DMS53 treated with DMSO at 0.1 percent for 48 hours (cell line): ENCODE data around the gene VPS37C.

Experiments used
- DNase-seq: peaks from one replicate; lab custom pipeline; 2025; ENCODE audit not compliant: unreplicated experiment; lab: John Stamatoyannopoulos, UW

VPS37C gene

DNA sequence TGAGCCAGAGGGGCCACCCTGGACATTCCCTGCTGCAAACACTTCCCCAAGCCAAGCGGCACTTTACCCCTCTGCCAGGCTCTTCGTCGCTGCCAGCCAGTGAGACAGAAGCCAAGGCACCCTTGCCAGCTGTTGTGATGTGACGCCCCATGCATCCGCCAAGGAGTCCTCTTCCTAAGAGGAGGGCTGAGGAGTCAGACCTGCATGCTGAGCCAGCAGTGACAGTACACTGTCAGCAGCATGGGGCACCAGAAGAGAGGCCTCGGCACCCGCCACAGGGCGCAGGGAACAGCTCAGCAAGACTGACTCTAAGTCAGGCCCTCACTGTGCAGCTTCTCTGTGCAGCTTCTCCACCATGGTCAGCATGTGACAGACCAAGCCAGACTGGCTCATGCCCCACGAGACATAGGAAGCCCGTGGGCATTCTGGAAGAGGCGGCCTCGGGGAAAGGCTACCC, 26.4 kb downstream of the VPS37C start:
- no peak for DNase-seq

DNA sequence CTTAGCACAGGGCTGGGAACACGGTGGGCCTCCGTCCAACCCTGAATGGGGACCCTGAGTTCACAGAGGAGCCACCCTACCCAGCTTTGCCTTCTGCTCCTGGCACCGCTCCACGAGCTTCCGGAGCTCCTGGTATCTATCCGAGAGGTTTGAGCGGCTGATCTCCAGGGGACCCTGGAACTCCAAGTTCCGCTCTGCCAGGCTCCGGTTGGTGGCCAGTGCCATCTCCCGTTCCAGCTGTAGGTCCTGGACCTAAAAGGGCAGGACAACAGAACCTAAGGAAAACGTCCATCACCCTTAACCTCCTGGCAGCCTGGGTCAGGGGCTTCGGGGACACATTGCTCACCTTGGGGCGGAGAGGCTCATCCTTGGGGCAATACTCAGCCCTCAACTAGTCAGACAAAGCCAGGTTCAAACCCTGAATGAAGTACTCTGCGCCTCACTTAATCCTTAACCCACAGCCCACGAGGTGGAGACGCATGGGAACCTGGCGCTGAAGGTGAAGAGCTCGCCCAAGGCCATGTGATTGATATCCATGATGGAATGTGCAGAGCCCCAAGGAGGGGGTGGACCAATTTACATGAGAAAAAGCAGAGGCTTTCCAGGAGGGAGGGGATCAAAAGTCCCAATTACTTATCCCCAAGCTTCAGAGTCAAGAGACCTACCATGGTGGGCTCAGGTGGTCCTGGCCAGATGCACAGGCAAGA, 27.1 kb downstream of the VPS37C start:
- DNase-seq: no peak

DNA sequence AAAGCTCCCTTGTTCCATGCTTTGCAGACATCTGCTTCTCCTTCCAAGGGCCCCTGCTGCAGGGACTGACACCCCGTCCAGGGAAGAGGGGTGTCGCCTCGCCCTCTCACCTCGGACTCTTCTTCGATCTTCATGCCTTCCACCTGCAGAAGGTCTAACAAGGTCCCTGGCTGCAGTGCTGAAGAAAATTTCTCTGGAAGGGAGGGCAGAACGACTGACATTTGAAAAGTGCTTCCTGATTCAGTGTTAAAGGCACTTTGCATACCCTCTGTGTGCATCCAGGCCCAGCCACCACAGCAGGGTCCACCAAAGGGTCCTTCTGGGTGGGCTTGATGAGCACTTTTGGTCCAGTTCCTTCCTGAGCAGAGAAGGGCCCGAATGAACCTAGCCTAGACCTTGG, 28.1 kb downstream of the VPS37C start:
- DNase-seq: no peak

DNA sequence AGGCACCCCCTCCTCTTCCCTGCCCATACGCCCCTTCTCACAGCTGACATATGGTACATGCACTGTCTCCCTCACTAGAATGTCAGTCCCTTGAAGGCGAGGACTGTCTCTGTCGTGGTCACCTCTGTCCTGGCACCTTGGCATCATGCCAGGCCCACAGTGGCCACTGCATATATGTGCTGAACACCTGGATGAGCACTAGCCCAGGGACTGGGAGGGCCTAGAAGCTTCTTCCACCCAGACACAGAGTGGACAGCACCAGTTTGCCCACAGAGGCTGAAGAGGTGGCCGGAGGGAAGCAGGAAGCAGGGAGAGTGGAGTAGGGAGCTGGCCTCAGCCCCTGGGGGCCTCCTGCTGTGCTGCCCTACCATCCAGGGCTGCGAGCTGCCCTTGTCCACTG, 28.6 kb downstream of the VPS37C start:
- DNase-seq: no peak

DNA sequence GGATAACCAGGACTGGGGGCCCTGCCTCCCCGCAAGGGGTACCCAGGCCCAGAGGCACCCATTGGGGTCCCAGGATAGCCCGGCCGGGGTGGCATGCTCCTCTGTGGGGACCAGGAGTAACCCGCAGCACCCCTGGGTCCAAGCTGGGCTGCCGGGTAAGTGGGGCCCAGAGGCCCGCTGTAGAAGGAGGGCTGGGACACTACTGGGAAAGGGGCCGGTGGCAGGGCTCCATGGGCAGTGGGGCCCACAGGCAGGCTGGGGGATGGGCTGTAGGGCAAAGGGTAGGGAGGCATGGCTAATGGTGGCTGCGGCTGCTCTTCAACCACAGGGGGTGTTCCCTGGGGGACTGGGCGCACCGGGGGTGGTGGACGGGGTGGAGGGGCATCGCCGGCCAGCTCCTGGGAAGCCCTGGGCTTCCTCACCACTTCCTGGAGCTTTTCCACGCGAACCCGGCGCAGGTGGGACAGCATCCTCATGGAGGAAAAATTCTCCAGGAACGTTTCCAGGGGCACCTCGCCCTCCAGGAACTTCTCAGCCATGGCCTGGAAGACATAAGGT, 29.1 kb downstream of the VPS37C start:
- no peak for DNase-seq

DNA sequence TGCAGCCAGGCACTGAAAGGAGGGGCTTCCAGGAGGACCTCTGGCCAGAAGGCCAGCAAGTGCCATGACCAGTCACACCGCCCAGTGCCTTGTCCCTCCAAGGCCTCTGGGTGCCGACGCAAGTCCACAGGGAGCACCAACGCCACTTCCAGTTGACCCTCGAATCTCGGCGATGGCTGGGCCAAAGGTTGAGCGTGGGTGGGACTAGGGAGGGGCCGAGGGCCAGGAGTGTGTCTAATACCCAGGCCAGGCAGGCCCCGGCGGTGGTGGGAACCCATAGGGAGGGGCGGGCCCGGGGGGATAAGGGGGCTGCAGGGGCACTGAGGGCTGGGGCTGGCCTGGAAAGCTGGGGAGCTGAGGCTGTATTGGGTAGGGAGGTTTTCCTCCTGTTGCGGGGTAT, 29.6 kb downstream of the VPS37C start:
- no peak for DNase-seq

DNA sequence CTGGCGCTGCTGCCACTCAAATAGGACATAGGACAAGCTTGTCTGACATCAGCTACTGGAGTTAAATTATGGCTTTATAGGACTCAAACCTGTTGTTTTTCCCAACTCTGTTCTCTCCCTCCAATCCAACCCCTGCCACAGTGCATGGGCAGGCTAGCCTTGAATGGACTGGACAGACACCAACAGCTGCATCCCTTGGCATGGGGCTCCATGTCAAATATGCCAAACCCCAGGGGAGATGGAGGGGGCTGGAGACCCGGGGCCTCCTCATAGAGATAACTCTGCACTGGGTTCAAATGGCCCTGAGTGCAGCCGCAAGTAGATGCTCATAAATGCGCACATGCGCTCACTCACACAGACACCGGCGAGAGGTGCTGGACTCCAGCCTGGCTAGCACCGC, 30.0 kb downstream of the VPS37C start:
- no peak for DNase-seq

DNA sequence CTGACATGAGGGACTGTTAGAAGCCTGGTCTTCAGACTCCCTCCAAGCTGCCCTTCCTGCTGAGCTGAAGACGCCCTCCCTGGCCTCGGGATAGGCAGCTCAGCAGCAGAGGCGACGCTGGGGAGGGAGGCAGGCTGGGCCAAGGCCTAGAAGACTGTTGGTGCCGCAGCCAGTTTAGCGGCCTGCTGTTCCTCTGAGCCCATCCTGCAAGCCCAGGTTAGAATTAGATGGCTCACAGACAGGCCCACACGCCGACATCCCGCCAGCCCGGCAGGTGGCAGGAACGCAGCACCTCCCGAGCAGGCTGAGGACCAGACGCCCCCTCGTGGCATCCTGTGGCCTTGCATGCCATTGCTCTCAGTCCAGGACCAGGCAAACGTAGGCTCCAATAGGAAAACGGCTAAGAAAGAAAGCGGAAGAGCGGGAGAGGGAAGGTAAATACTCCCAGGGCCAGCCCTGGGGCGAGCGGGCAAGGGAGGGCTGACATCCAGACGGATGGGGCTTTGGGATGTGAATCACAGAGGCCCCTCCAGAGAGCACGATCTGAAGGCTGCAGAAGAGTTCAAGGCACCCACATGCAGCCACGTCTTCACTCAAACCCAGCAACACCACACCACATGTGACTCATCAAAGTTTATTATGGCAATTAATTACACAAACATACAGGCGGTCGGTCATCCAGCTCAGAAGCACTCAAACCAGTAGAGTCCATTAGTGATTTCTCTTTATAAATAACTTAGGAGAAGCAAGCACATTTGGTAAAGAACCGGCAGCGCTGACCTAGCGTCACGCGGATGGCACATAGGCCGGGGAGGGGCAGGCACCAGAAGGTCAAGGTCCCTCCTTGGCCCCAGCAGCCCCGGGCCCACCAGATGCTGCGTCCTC, 31.3 kb downstream of the VPS37C start:
- no peak for DNase-seq

DNA sequence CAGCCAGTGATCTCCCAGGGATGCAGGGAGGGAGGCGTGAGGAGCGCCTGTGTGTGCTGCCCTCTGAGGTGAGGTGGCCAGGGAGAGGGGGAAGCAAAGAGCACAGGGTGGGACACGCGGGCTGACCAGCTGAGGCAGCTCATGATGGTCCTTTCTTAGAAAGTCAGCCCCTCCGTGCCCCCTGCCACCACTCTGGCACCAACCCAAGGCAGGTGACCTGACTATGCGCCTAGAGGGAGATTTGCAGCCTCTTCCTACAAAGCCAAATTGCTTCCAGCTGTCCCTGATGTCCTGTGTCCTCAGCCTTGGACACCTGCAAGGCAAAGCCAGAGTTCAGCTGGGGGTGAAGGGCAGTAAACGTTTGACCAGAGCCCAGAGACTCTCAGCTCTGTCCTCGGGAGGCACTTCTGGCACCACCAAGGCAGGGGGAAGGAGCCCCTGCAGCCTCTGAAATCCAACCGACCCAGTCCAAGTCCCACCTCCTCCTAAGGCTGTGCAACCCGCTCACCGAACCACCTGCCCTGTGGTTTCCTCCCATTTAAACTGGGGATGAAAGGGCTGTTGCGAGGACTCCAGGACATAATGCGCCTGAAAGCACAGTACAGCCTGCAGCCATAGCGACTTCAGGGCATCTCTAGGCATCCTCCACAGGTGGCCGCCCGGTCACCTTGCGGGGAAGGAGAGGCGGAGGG, 32.1 kb downstream of the VPS37C start:
- no peak for DNase-seq

DNA sequence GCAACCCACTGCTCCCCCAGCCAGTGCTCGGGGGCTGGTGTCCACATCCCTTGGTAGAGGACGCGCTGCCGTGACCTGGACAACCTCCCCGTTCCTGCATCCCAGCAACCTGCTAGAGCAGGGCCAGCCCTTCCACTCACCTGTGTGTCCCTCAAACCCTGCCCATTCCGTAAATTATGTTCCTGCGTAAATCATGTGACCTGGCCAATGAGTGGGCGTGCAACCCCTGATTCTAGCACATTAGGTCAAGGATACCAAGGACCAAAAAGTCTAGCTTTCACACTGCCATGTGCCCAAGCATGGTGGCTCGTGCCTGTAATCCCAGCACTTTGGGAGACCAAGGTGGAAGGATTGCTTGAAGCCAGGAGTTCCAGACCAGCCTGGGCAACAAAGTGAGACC, 33.2 kb downstream of the VPS37C start:
- no peak for DNase-seq

DNA sequence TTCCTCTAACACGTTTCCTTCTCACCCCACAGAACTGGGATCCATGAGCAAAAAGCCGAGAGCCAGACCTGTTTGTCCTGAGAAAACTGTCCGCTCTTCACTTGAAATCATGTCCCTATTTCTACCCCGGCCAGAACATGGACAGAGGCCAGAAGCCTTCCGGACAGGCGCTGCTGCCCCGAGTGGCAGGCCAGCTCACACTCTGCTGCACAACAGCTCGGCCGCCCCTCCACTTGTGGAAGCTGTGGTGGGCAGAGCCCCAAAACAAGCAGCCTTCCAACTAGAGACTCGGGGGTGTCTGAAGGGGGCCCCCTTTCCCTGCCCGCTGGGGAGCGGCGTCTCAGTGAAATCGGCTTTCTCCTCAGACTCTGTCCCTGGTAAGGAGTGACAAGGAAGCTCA, 35.0 kb downstream of the VPS37C start:
- no peak for DNase-seq

DNA sequence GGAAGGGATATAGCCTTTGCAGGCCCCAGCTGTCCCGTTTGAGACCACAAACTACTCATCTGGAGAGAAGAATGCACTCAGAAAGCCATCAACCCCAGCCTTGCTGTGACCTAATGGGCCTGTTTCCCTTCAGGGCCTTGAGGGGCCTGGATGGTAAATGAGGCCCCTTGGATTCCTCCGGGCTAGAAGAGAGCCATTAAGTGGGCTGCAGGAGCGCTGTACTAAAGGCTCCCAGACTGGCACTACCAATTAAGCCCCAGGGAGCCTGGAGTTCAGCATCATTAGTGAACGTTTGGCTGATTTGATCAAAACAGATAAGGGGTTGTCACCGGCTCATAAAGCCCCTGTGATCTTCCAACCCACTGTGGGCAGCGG, 35.9 kb downstream of the VPS37C start:
- no peak for DNase-seq

DNA sequence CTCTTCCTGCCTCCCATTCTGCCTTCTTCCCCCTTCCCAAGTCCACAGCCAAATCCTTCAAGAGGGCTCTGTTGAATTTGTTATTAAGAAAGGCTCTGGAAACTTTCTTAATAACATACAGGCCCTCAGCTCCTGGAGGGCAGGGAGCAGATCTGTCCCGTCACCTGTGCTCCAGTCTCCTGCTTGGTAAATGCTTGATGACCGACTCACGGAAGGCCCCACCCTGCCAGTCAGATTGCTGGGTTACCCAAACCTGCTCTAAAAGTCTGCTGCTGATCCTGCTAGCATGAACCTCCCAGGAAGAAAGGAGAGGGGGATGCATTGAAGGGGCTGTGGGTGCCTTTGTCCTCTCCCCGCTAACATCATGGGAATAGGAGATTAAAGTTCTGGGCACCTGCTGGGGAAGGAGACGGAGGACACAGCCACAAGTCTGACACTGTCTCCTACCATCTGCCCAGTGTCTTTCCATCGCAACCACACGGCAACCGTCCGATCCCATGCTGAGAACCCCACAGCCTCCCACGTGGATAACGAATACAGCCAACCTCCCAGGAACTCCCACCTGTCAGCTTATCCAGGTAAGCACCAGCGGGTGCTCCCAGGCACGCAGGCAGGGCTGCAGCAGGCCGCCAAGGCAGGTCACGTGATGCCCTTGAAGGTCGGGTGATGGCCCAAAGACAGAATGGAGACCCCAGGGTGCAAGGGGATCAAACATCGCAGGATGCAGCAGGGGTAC, 36.5 kb downstream of the VPS37C start:
- DNase-seq: no peak

DNA sequence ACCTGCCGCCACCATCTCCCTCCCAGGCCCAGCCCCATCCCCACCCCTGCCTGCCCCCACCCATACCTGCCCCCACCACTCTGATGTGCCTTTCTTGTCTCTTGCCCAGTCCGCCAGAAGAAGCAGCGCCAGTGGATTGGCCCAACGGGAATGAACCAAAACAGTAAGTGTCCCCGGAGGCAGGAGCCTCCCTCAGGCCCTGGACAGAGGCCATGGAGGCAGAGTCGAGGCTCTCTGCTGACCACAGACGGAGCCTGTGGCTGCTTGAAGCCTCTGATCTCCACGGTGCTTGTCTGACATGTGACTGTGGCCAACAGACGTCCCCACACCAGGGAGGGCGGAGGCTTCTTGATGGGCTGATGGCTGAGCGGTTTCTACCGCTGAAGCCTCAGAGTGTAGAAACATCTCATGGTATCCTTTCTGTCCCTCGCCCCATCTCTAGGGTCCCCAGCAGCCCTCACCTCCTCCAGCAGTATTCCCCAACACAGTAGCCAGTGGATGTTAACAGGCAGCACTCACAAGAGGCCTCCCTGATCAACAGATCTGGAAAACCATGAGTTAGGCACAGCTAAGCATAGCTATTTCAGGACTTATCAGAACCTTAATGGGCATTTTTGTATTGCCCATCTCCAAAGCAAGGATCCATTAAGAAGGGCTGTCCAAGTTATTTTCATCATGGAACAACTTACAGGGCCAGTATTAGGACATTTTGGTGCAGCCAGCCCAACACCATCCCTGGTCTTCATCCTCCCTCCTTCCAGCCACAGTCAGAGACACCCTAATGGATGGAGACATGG, 37.3 kb downstream of the VPS37C start:
- no peak for DNase-seq

DNA sequence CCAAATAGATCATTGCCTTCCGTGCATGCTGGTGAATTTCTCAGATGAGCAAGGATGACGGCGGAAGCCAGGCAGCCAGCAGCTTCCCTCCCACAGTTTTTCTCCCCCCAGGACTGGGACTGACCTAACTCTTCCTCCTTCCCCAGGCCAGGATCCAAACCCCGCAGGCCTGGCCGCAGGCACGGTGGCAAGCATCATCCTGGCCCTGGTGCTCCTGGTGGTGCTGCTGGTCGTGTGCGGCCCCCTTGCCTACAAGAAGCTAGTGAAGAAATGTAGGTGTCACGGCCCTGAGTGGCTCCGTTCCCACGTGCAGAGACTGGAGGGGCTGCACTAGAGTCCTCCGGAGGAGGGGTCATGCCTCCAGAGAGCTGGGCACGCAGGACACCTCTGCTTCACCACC, 38.5 kb downstream of the VPS37C start:
- no peak for DNase-seq

DNA sequence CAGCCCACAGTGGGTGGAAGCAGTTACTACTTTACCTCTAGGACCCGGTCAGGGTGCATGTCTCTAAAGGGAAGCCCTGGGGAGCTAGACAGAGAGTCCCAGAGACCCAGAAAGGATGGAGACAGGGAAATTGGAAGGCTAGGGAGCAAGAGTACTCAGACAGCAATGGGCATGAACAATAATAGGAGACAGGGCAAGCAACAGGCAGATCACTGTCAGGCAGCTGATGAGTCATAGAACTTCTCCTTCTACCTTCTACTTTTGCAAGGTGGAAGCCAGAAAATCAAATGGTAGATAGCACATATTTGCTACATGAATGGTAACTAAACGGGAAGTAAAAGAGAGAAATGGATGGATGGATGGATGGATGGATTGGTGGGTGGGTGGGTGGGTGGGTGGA, 39.3 kb downstream of the VPS37C start:
- no peak for DNase-seq

DNA sequence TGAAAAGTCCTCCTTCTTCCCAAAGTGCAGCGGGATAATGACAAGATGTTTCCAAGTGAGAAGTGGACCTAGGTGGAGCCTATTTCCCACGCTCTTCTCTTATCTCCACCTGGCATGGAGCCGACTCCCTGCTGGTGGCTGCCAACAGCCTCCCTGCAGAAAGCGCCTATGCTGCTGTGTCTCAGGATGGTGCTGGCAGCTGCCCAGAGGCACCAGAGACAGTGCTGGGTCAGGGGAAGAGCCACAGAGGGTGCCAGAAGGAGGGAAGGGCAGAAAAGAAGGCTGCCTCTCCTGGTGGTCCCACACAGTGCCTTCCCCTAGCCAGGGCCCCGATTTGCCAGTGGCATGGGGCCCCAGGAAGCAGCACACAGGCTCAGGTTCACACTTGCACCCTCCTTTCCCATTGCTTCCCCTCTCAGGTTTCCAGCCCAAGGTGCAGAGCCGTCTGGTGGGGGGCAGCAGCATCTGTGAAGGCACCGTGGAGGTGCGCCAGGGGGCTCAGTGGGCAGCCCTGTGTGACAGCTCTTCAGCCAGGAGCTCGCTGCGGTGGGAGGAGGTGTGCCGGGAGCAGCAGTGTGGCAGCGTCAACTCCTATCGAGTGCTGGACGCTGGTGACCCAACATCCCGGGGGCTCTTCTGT, 39.9 kb downstream of the VPS37C start:
- DNase-seq: no peak

DNA sequence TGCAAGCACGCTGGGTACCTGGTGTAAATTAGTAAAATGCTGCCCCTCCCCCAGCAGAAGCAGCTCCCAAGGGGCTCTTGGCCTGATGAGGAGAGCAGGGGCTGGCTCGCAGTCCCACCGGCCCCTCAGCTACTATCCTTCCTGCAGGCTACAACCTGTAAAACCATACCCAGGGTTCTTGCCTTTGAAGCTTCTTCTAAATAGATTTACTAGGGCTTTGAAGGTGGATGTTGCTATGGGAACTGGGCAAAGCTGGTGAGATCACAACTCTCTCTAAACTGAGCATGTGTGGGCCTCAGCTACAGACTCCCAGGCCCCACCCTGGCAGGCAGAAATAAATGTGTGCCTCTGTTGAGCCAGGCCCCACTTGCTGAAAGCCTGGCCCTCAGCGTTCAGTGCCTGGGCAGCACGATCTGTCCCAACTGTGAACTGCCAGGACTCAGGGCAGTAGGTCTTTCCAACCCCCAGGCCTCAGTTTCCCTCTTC, 40.5 kb downstream of the VPS37C start:
- no peak for DNase-seq

DNA sequence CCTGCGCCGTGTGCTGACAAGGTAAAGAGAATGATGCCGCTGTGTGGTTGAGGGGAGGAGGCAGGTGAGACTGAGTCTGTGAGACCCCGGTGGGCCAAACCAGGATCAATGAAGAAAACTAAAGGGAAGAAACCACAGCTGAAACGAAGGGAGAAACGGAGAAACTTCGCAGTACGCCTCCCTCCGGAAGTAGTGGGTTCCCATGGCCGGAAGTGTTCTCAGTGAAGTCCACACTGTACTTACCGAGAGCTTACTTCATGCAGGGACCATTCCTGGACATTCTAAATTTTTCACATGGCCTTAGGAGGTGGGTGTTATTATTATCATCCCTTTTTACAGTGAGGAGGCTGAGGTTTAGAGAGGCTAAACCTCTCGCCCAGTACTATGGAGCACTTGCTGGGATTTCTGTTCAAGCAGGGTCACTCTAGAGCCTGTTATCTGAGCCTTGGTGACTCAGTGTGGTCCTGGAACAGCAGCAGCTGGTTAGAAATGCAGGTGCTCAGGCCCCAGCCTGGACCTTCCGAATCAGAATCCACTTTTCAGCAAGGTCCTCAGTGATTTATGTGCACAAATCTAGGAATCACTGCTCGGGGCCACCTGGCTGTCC, 41.0 kb downstream of the VPS37C start:
- DNase-seq: no peak
